HG02973 (cell line): Measurements from ENCODE around the gene PCSK9.

Source experiments
- ATAC-seq: cut with Tn5 transposase; IDR thresholded peaks from one replicate; pipeline ENCODE4 v1.9.1; 2021; ENCODE audit warnings: moderate library complexity; ENCODE audit not compliant: unreplicated experiment

PCSK9 gene

GRCh38 chr1:55043011-55043410 is 3.7 kb downstream of the PCSK9 start:
- ATAC-seq: no peak

DNA sequence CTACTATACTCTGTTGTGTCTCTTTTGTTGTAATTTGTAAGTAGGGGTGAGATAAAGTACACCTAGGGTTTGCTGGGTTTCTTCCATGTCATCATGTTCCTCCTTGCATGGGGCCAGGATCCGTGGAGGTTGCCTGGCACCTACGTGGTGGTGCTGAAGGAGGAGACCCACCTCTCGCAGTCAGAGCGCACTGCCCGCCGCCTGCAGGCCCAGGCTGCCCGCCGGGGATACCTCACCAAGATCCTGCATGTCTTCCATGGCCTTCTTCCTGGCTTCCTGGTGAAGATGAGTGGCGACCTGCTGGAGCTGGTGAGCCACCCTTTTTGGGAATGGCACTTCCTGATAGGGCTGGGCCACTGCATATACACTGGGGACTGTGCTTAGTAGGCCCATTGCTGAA is 4.4 kb downstream of the PCSK9 start:
- no peak for ATAC-seq

DNA sequence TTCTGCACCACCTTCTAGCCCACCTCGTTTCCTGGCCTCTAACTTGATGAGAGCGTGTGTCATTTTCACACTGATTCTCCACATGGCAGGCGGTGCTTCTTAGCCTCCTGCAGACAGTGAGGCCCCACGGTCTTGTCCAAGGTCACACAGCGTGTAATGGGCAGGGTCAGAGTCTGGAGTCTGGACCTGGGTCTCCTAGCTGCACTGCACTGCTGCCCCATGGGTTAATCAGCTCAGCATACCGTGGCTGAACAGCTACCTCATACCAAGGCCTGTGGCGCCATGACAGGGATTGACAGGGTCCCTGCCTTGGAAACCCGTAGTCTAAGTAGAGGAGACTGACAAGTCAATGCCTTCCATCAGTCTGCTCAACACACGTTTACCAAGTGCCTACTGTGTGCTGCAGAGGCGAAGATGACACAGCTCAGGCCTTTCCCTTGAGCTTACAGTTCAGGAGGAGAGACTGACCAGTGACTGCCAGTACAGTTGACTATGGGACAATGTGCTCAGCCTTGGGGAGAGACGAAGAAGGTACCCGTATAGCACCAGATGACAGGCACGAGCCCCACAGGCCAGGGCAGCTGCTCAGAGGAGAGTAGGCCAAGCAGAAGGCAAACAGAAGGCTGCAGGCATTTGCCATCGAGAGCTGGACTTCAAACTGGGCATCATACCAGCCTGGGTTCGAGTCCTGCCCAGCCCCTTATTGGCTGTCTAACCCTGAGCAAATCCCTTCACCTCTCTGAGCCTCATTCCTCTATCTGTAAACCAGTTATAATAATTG is 5.5 kb downstream of the PCSK9 start:
- no peak for ATAC-seq

DNA sequence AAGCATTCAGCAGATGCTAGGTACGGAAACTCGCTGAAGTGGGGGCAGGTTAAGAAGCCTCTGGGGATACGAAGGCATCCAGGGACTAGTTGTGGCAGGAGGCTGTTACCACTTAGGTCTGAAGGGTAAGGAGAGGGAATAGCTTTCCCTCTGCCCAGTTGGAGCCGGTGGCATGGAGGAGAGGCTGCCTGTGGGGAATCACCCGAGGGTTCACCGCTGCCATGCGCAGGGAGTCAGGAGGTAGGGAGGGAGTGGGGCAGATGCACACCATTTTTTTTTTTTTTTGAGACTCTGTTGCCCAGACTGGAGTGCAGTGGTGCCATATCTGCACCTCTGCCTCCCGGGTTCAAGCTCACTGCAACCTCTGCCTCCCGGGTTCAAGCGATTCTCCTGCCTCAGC is 6.1 kb downstream of the PCSK9 start:
- ATAC-seq: no peak

DNA sequence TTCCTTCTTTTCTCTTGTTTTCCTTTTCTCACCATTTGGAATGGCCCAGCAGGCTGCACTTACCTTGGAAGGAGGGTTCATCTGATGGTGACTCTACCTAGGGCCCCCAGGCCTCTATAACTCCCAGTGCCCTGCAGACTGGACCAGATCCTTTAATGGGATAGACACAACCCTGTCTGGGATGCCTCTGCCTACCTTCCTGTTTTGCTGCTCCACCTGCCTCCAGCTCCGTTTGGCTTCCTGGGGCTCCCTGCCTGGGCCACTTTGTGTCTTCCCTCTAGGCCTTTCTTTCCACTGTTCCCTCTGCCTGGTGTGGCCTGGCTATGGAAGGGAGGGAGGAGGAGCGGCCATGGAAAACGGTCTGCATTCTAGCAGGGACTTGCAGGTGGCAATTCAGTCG is 7.5 kb downstream of the PCSK9 start:
- no peak for ATAC-seq

- no peak for ATAC-seq
Measured at GRCh38 chr1:55047611-55048010, 8.3 kb downstream of the PCSK9 start.

DNA sequence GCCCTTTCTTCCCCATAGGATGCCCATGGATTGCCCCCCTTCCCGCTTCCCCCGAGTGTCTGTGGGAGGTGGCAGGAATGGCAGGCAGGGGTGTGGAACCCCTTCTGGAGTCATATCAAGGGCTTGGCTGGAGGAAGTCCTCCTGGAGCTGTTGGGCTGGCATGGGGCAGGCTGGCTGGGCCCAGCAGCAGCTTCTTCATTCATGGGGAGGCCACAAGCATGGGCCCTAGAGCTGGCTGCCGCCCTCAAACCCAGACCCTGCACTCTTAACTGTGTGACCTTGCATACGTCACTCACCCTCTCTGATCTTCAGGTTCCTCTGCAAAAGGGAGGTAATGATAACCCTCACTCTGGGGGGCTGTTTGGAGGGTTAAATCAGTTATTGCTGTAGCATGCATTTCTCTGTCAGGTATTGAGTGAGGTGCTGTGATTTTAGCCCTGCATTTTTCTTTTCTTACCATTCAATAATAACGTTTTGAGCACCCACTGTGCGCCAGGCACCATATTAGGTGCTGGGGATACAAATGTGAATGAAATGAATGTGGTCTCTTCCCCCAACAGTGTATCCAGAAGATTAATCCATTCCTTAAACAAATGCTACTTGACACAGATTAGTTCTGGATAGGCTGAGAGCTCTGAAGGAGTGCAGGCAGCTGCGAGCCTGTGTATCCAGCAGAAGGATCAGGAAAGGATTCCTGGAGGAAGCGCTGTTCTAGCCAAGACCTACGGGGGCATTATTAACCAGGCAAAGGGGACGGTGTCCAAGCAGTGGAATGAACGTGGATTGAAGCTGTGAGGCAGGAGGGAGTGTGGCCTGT is 9.3 kb downstream of the PCSK9 start:
- ATAC-seq: no peak

GRCh38 chr1:55049271-55049913 is 10.0 kb downstream of the PCSK9 start:
- ATAC-seq: no peak

- no peak for ATAC-seq
Measured at GRCh38 chr1:55049914-55050278, 10.5 kb downstream of the PCSK9 start.

GRCh38 chr1:55050283-55050682 is 10.9 kb downstream of the PCSK9 start:
- ATAC-seq: no peak

DNA sequence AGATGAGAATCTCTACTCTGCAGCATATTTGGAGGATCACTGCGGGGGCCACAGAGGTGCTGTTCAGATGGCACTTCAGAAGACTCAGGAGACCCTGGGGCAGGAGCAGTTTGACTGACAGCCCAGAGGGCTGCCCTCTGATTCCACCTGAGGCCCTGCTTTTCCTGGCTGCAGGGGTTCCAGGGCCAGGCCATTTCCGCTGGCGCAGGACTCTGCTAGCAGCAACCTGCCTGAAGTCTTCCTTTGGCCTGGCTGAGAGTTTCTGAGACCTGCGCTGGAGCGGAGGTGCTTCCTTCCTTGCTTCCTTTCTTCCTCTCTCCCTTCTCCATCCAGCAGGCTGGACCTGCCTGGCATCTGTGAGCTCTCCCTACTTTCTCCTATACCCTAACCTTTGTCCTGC is 11.8 kb downstream of the PCSK9 start:
- ATAC-seq: no peak

DNA sequence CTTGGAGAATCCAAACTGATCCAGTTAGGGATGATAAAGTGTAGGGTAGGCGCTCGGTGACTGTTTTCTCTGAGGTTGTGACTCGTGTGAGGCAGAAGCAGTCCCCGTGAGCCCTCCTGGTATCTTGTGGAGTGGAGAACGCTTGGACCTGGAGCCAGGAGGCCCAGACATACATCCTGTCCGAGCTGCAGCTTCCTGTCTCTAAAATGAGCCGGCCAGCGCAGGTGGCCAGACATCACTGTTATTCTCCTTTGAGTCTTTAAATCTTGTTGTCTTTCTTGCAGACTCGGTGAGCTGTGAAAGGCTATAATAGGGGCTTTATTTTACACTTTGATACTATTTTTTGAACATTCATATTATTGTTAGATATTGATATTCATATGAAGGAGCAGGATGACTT is 12.3 kb downstream of the PCSK9 start:
- ATAC-seq: no peak

DNA sequence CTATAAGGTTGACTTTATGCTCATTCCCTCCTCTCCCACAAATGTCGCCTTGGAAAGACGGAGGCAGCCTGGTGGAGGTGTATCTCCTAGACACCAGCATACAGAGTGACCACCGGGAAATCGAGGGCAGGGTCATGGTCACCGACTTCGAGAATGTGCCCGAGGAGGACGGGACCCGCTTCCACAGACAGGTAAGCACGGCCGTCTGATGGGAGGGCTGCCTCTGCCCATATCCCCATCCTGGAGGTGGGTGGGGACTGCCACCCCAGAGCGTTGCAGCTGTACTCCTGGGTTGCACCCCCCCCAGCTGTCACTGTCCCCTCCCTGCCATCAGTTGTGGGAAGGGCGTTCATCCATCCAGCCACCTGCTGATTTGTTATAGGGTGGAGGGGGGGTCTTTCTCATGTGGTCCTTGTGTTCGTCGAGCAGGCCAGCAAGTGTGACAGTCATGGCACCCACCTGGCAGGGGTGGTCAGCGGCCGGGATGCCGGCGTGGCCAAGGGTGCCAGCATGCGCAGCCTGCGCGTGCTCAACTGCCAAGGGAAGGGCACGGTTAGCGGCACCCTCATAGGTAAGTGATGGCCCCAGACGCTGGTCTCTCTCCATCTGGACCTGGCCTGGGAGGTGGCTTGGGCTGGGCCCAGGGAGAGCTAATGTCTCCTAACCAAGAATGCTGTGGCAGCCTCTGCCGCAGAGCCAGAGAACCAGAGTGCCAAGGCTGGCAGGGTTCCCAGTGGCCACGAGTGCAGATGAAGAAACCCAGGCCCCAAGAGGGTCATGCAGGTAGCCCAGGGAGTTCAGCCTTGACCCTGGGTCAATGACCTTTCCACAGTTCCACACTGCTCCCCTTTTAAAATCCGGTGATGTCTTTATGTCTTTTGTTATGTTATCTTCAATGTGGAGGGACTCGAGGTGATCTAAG is 13.1 kb downstream of the PCSK9 start:
- ATAC-seq: no peak

DNA sequence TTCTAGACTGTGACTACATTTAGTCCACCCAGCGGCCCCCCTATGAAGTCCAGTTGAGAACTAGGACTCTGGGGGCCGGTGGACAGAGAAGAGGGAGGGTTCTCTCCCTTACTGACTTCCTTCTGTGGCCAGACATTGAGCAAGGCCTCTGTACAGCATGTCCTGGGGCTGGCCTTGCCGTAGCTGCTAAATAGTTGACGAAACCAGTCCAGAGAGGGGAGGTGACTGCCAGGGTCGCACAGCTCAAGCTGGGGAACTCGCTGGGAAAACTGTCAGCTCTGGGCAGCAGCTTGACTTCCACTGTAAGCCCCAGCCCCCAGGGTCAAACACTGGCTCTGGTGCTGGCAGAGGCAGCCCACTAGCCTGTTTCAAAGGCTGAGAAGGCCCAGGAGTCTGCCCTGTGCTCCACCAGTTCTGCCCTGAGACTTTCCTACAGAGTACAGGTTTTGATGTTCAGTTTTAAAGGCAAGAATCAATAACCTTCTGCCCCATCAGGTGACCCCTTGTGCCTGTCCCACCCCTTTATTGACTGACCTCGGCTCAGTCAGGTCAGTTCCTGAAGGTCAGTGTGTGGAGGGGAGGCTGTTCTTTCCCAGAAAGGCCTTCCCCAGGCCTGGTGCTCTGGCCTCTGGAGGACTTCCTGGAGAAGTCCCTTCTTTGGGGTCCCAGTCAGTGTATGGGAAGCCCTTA is 14.1 kb downstream of the PCSK9 start:
- ATAC-seq: no peak

GRCh38 chr1:55054396-55054795 is 15.0 kb downstream of the PCSK9 start:
- no peak for ATAC-seq

DNA sequence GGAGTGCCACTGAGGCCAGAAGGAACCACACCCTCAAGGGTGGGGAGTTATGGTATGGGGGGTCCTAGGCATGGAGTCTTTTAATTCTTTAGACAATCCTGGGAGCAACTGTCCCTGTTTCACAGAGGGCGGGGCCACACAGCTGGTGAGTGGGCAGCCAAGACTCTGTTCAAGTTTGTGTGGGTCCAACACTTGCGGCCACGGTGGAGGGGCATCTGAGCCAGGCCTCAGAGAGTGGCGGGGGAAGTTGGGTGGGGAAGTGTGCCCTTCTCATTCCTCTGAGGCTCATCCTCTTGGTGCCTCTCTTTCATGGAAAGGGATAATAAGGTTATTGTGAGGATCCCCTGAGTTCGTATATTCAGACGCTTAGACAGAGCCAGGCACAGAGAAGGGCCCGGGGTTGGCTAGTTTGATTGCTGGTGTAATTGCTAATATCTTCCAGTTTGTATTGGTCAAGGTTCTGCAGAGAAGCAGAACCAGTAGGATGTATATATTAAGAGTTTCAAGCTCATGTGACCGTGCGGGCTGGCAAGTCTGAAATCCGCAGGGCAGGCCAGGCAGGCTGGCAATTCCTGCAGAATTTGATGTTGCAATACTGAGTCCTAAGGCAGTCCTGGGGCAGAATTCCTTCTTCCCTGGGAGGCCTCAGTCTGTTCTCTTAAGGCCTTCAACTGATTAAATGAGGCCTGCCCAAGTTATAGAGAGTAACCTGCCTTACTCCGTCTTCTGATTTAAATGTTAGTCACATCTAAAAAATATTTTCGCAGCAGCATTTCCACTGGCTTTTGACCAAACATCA is 15.9 kb downstream of the PCSK9 start:
- no peak for ATAC-seq

DNA sequence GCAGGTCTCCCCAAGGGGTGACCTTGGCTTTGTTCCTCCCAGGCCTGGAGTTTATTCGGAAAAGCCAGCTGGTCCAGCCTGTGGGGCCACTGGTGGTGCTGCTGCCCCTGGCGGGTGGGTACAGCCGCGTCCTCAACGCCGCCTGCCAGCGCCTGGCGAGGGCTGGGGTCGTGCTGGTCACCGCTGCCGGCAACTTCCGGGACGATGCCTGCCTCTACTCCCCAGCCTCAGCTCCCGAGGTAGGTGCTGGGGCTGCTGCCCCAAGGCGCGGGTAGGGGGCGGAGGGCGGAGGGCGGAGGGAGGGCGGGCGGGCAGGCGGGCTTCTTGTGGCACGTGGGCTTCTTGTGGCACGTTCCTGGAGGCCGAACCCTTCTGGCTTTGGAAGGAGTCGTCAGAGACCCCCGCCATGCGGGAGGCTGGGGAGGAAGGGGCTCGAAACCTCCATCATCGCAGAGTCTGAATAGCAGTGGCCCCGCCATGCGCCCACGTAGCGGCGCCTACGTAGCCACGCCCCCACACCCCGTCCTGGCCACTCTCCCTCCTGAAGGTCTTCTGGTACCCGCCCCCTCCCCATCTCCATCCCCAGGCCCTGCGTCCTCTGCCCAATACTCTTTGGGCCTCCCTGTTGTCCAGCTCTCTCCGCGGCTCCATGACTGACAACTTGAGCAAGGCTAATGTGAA is 16.7 kb downstream of the PCSK9 start:
- ATAC-seq: no peak

GRCh38 chr1:55056632-55056992 is 17.3 kb downstream of the PCSK9 start:
- no peak for ATAC-seq
